Left ventricle myocardium inferior (tissue), 1 donor: Measurements from ENCODE around the gene ISM1. TPM values are rescaled to one million over a fixed set of nuclear protein-coding genes. Genes with fewer than 3 reads are reported as not detected.

Experiments used
- DNase-seq: peaks from one replicate; pipeline ENCODE4 v3.0.0-alpha.2; 2020
- H3K27ac ChIP-seq: fragments of 200-600 bp; replicated peaks from 2 replicates; pipeline ENCODE4 v1.8.0; 2021
- H3K27me3 ChIP-seq: fragments of 200-600 bp; 2 replicates; pipeline ENCODE4 v1.8.0; 2021; ENCODE audit warnings: low read depth
- H3K36me3 ChIP-seq: fragments of 200-600 bp; 2 replicates; pipeline ENCODE4 v1.8.0; 2021
- H3K4me1 ChIP-seq: fragments of 200-600 bp; 2 replicates; pipeline ENCODE4 v1.8.0; 2021
- H3K4me3 ChIP-seq: fragments of 200-600 bp; 2 replicates; pipeline ENCODE4 v1.8.0; 2021; ENCODE audit warnings: mild to moderate bottlenecking, moderate library complexity
- H3K9me3 ChIP-seq: fragments of 200-600 bp; replicated peaks from 2 replicates; pipeline ENCODE4 v1.8.0; 2021
- intact Hi-C: fragments of 100-400 bp; cut with micrococcal nuclease; formaldehyde crosslinking; loops from one replicate; pipeline ENCODE4 v1.11.0; 2022
- total RNA-seq: library from RNA; stranded (reverse); fragmentation: NEBNext Ultra II Directional; extraction: Animal tissue kit (Norgen Biotek cat#: 25700); gene quantifications from one replicate; pipeline ENCODE4 v1.2.1, GENCODE V29; 2021
- TF ChIP-seq, protein P1 (sequence below): fragments of 200-600 bp; IDR thresholded peaks from 2 replicates; pipeline ENCODE4 v1.8.0; 2021; ENCODE audit warnings: antibody characterized with exemption, mild to moderate bottlenecking, borderline replicate concordance
- donor health status: DM: no; HTN: yes; CAD: no; lungs with severe emphysema.

The ISM1 gene
- total RNA-seq, 1 donor from 2014 or later = 1.3 TPM

DNA sequence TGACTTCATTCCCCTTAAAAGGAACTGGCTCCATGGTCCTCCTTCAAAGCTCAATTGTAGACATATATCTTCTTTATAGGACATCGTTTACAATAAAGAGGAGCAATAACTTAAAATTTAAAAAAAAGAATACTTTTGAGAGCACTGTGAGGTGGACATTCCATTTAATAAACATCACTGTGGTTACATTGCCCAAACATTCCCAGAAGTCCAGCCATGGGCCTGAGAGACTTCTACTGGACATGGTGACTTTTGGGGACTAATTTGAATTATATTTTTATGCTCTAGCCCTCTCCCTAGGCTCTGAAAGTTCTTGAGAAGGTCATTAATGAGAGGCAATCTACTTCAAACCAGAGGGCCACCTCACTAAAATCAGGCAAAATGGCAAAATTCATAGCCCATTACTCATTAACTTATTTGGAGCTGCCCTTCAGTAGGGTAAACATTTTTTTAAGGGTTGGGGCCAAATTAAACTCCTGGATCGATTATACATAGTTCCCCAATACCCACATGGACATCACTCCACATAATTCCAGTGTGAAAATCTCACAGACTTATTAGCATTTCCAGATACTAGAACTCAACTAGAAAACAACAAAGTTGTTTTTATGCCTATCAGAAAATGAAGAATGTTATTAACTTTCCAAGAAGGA, 17.1 kb downstream of the ISM1 start:
- no peaks in the 10 kb centered on the region for H3K9me3 ChIP-seq
- no peaks in the 10 kb centered on the region for H3K27me3 ChIP-seq
- TF ChIP-seq, protein P1, sequence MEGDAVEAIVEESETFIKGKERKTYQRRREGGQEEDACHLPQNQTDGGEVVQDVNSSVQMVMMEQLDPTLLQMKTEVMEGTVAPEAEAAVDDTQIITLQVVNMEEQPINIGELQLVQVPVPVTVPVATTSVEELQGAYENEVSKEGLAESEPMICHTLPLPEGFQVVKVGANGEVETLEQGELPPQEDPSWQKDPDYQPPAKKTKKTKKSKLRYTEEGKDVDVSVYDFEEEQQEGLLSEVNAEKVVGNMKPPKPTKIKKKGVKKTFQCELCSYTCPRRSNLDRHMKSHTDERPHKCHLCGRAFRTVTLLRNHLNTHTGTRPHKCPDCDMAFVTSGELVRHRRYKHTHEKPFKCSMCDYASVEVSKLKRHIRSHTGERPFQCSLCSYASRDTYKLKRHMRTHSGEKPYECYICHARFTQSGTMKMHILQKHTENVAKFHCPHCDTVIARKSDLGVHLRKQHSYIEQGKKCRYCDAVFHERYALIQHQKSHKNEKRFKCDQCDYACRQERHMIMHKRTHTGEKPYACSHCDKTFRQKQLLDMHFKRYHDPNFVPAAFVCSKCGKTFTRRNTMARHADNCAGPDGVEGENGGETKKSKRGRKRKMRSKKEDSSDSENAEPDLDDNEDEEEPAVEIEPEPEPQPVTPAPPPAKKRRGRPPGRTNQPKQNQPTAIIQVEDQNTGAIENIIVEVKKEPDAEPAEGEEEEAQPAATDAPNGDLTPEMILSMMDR = no peak
- no peaks in the 10 kb centered on the region for H3K36me3 ChIP-seq
- DNase-seq = no peak
- H3K4me3 ChIP-seq = no peak overlapping the region
- no peaks in the 10 kb centered on the region for H3K4me1 ChIP-seq
- intact Hi-C loops = no loop called here
- no peak overlapping the region for H3K27ac ChIP-seq

DNA sequence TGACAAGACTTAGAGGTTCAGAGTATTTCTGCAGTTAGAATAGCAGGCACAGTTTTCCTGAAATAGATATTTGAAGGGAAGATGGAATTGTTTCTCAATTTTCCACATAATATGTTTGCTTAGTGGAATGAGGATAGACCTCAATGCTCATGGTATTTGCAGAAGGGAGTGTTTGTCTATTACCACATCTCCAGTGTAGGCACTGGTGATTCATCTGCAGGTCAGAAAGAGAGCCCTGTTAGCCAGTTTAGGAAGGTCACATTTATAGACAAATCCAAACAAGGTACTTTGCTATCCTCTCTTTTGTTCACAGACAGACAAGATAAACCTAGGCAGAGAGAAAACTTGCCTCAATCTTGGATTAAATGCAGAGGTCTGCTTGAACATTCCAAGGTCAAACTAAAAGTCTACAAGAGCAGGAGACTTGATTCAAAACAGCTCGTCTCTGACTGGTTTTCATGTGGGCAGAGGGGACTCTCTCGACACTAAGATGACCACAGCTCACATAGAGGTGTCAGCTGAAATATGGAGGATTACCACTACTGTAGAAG, 22.8 kb downstream of the ISM1 start:
- intact Hi-C loops = no loop called here
- TF ChIP-seq, protein P1 = no peak
- Histone ChIP-seq H3K4me3 (no peak overlapping the region), H3K36me3 (no peaks in the 10 kb centered on the region), H3K9me3 (no peaks in the 10 kb centered on the region), H3K27ac (no peak overlapping the region), H3K4me1 (peaks cover 6% of the 10 kb centered on the region), H3K27me3 (no peaks in the 10 kb centered on the region)
- no peak for DNase-seq

DNA sequence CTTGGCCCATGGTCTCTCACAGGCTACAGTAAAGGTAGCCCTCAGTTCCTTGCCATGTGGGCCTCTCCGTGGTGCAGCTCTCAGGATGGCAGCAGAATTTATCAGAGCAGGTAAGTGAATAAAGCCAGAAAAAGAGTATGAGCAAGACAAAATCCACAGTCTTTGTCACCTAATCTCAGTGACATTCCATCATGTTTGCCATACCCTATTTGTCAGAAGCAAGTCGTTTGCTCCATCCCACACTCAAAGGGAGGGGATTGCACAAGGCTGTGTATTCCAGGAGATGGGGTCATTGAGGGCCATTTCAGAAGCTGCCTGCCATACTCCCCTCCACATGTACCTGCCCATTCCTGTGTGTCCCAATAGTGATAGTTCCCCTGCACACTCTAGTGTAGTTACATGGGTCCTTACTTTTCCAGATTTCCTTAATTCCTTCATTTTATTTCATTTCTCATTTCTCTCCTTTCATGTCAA, 24.2 kb downstream of the ISM1 start:
- H3K4me1 ChIP-seq = peaks cover 6% of the 10 kb centered on the region
- TF ChIP-seq, protein P1 = no peak
- no peak overlapping the region for H3K4me3 ChIP-seq
- intact Hi-C loops = no loop called here
- H3K27ac ChIP-seq = no peak overlapping the region
- no peak for DNase-seq
- H3K36me3 ChIP-seq = no peaks in the 10 kb centered on the region
- no peaks in the 10 kb centered on the region for H3K9me3 ChIP-seq
- no peaks in the 10 kb centered on the region for H3K27me3 ChIP-seq

DNA sequence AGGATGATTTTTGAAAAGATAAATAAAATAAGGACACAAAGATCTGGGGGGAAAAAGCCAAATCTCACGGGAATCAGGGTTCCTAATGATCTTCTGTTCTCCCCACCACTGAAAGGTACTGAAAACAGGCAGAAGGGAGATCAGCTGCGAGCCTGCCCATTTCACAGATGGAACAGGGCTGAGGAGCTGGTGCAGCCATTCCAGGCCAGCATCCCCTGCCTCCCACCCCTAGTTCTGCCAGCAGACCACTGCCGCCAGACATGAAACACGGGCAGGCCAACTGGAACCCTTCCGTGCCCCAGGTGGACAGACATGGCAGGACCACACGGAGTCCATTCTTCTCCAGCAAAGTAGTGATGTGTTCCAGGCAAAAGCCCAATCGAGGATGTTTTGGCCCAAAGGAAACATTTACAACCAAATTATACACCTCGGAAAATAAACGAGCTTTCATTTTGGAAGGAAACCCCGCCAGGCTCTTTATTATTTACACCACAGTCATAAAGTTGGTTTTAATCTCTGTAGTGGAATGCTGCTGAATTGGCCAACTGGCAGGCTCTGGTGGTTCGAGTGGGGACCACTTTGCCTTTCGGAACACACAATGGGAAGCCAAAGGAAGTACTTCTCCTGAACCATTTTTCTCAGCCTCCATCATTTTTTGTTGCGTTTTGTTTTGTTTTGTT, 28.2 kb downstream of the ISM1 start:
- Histone ChIP-seq H3K36me3 (no peaks in the 10 kb centered on the region), H3K4me1 (peaks cover 6% of the 10 kb centered on the region), H3K9me3 (no peaks in the 10 kb centered on the region), H3K4me3 (no peak overlapping the region), H3K27ac (no peak overlapping the region), H3K27me3 (peaks cover 9% of the 10 kb centered on the region)
- intact Hi-C loops = no loop called here
- DNase-seq = no peak
- TF ChIP-seq, protein P1 = no peak

DNA sequence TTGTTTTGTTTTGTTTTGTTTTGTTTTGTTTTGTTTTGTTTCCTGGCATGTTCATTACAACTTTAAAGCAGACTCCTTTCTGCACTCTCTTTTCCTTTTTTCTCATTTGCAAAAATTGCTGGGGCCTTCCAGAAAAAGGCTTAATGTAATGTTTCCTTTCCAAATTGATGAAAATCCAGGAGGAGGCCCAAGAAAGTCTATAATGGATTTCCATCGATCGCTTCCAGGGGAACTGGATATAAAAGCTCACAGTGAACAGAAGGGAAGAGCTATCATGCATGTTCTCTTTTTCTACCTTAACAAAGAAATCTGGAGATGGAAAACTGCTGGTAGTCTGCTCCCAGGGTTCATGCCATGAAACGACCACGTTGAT, 28.7 kb downstream of the ISM1 start:
- Histone ChIP-seq H3K36me3 (no peaks in the 10 kb centered on the region), H3K27me3 (peaks cover 9% of the 10 kb centered on the region), H3K27ac (no peak overlapping the region), H3K4me3 (no peak overlapping the region), H3K4me1 (peaks cover 6% of the 10 kb centered on the region), H3K9me3 (no peaks in the 10 kb centered on the region)
- TF ChIP-seq, protein P1 = no peak
- intact Hi-C loops = no loop called here
- no peak for DNase-seq
